RWPE2 (cell line): ENCODE measurements around the gene TUBA4A.

Experiments used
- ATAC-seq: fragments of 200-7000 bp; cut with Tn5 transposase; 3 replicates; pipeline ENCODE4 v1.9.1; 2021; ENCODE audit warnings: low read depth
- DNase-seq: peaks from one replicate; pipeline ENCODE4 v3.0.0-alpha.2; 2020; ENCODE audit warnings: low spot score
- H3K27ac ChIP-seq: fragments of 450-650 bp; 2 replicates; pipeline ENCODE4 v1.5.1; 2017; ENCODE audit warnings: mild to moderate bottlenecking; ENCODE audit not compliant: poor library complexity, severe bottlenecking
- H3K27me3 ChIP-seq: fragments of 250-450 bp; sonication (Bioruptor Pico); 2 replicates; pipeline ENCODE4 v1.5.1; 2021; ENCODE audit warnings: mild to moderate bottlenecking, moderate library complexity; ENCODE audit not compliant: insufficient read depth, poor library complexity, severe bottlenecking
- H3K36me3 ChIP-seq: fragments of 250-450 bp; sonication (Bioruptor Pico); 2 replicates; pipeline ENCODE4 v1.5.1; 2020; ENCODE audit warnings: low read depth, mild to moderate bottlenecking, moderate library complexity
- H3K4me1 ChIP-seq: fragments of 250-450 bp; sonication (Bioruptor Pico); 2 replicates; pipeline ENCODE4 v1.5.1; 2021; ENCODE audit warnings: mild to moderate bottlenecking, moderate library complexity; ENCODE audit not compliant: insufficient read depth, poor library complexity, severe bottlenecking
- H3K4me3 ChIP-seq: fragments of 250-450 bp; sonication (Bioruptor Pico); 2 replicates; pipeline ENCODE4 v1.5.1; 2021; ENCODE audit warnings: mild to moderate bottlenecking, moderate library complexity; ENCODE audit not compliant: severe bottlenecking
- H3K9me3 ChIP-seq: fragments of 250-450 bp; sonication (Bioruptor Pico); 2 replicates; pipeline ENCODE4 v1.5.1; 2021; ENCODE audit warnings: mild to moderate bottlenecking, moderate library complexity; ENCODE audit not compliant: severe bottlenecking
- TF ChIP-seq, protein P1 (sequence below): fragments of 450-650 bp; IDR thresholded peaks from one replicate; pipeline ENCODE4 v1.5.1; 2017; ENCODE audit warnings: mild to moderate bottlenecking, moderate library complexity; ENCODE audit not compliant: poor library complexity, severe bottlenecking

Gene TUBA4A

DNA sequence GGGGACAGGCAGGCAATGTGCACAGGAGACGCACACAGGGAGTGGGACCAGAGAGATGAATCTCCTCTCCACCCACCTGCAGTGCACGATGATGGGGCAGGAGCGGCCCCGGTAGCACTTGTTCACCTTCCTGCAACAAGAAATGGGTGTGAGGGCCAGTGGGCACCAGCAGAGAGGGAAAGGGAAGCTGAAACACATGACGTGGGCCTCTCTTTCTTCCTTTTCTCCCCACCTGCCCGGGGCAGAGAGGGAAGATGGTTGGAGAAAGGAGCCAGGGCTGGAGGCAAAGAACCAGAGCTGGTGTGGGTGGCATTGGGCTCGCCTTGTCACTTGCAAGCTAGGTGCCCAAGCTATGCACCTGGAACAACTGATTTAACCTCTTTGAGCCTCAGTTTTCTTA is 37.7 kb upstream of the TUBA4A start:
- TF ChIP-seq, protein P1, sequence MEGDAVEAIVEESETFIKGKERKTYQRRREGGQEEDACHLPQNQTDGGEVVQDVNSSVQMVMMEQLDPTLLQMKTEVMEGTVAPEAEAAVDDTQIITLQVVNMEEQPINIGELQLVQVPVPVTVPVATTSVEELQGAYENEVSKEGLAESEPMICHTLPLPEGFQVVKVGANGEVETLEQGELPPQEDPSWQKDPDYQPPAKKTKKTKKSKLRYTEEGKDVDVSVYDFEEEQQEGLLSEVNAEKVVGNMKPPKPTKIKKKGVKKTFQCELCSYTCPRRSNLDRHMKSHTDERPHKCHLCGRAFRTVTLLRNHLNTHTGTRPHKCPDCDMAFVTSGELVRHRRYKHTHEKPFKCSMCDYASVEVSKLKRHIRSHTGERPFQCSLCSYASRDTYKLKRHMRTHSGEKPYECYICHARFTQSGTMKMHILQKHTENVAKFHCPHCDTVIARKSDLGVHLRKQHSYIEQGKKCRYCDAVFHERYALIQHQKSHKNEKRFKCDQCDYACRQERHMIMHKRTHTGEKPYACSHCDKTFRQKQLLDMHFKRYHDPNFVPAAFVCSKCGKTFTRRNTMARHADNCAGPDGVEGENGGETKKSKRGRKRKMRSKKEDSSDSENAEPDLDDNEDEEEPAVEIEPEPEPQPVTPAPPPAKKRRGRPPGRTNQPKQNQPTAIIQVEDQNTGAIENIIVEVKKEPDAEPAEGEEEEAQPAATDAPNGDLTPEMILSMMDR = no peak

DNA sequence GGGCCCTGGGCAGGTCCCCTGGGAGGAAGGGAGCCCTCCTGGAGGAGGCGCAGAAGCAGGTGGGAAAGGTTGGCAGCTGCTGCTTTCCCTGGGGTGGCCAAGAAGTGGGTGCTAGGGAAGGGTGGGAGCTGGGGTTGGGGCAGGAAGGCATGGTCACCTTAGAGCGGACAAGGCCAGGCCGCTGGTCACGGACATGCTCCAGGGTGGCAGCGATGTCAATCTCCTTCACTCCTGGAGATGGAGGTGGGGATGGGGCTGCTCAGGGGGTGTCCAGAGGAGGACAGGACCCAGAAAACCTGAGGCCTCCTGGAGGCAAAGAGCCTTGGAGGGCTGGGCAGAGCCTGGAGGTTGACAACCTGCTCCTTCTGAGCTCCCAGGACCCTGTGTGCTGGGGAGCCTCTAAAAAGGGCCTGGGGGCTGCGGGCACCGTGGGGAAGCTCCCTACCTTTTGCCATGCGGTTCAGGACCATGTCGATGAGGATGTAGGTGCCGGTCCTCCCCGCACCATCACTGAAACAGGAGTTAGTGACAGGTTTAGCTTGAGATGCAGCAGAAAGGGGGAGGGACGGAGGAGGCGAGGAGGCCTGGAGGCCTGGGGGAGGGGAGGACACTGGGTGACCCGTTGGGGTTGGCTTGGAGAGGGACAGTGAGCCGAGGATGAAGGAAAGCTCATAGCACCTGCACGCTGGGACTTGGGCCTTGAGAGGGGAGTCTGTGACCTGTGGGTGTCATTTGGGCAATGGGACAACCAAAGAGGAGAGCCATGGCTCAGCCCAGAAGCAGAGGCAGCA is 36.9 kb upstream of the TUBA4A start:
- no peak overlapping the region for H3K4me3 ChIP-seq
- peak overlapping the region; percentile 79 for H3K27ac ChIP-seq
- peaks cover 24% of the 10 kb centered on the region for H3K4me1 ChIP-seq
- no peaks in the 10 kb centered on the region for H3K9me3 ChIP-seq
- TF ChIP-seq, protein P1 = no peak
- DNase-seq = no peak
- 0 out of 2 replicates have a peak, but pooled peaks cover under 1% of the 10 kb centered on the region for H3K36me3 ChIP-seq
- H3K27me3 ChIP-seq = no peaks in the 10 kb centered on the region
- no peak for ATAC-seq

More for the DNA sequence above, 37.7 kb upstream of the TUBA4A start:
- Histone ChIP-seq H3K4me1 (peaks cover 19% of the 10 kb centered on the region), H3K27me3 (no peaks in the 10 kb centered on the region), H3K27ac (no peak overlapping the region), H3K9me3 (no peaks in the 10 kb centered on the region), H3K4me3 (no peak overlapping the region), H3K36me3 (no peaks in the 10 kb centered on the region)
- ATAC-seq (no peak), DNase-seq (no peak)

GRCh38 chr2:219289537-219290361 is 36.0 kb upstream of the TUBA4A start:
- H3K4me1 ChIP-seq = peaks cover 27% of the 10 kb centered on the region
- no peaks in the 10 kb centered on the region for H3K27me3 ChIP-seq
- H3K36me3 ChIP-seq = peaks cover 8% of the 10 kb centered on the region
- ATAC-seq (peak; percentile 53), DNase-seq (peak; percentile 81)
- peak overlapping the region; percentile 79 for H3K27ac ChIP-seq
- TF ChIP-seq, protein P1 = no peak
- no peaks in the 10 kb centered on the region for H3K9me3 ChIP-seq
- H3K4me3 ChIP-seq = no peak overlapping the region

DNA sequence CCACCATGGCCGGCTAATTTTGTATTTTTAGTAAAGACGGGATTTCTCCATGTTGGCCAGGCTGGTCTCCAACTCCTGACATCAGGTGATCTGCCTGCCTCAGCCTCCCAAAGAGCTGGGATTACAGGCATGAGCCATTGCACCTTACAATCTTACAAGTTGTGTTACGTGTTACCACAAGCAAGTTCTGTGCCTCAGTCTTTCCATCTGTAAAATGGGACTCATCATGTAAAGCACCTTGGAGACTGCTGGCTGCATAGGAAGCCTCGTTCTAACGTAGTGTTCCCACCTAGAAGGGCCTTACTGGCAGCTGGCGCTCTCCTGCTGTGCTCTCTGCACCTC is 35.4 kb upstream of the TUBA4A start:
- TF ChIP-seq, protein P1 = no peak
- Histone ChIP-seq H3K36me3 (peaks cover 13% of the 10 kb centered on the region), H3K27me3 (no peaks in the 10 kb centered on the region), H3K9me3 (no peaks in the 10 kb centered on the region), H3K27ac (peak overlapping the region; percentile 79), H3K4me3 (no peak overlapping the region), H3K4me1 (peaks cover 27% of the 10 kb centered on the region)
- DNase-seq (no peak), ATAC-seq (no peak)
